BLaER1 (cell line): ENCODE results near the gene MYO1E.

Source experiments
- H3K27ac ChIP-seq: shearing (Covaris generic); formaldehyde crosslinking; 2 replicates; pipeline ENCODE4 v1.8.1; 2022
- H3K27me3 ChIP-seq: shearing (Covaris generic); formaldehyde crosslinking; 2 replicates; pipeline ENCODE4 v1.8.1; 2022
- H3K36me3 ChIP-seq: shearing (Covaris generic); formaldehyde crosslinking; 2 replicates; pipeline ENCODE4 v1.8.1; 2022
- H3K4me1 ChIP-seq: shearing (Covaris generic); formaldehyde crosslinking; 2 replicates; pipeline ENCODE4 v1.8.1; 2022
- H3K4me2 ChIP-seq: shearing (Covaris generic); formaldehyde crosslinking; 2 replicates; pipeline ENCODE4 v1.8.1; 2022
- H3K4me3 ChIP-seq: shearing (Covaris generic); formaldehyde crosslinking; 2 replicates; pipeline ENCODE4 v1.8.1; 2022
- H3K9ac ChIP-seq: shearing (Covaris generic); formaldehyde crosslinking; 2 replicates; pipeline ENCODE4 v1.8.1; 2022
- H3K9me3 ChIP-seq: shearing (Covaris generic); formaldehyde crosslinking; 2 replicates; pipeline ENCODE4 v1.8.1; 2022
- H4K20me1 ChIP-seq: shearing (Covaris generic); formaldehyde crosslinking; 2 replicates; pipeline ENCODE4 v1.8.1; 2022
- Cebpa-rat ChIP-seq: shearing (Covaris generic); IDR thresholded peaks from 2 replicates; pipeline ENCODE4 v1.8.1; 2022

Gene MYO1E

GRCh38 chr15:59307165-59307537 lies 65.5 kb downstream of the MYO1E start:
- no peaks in the 10 kb centered on the region for H3K36me3 ChIP-seq
- no peak overlapping the region for H3K4me3 ChIP-seq
- no peaks in the 10 kb centered on the region for H3K27me3 ChIP-seq
- no peak for TF ChIP-seq Cebpa-rat
- no peak overlapping the region for H3K4me2 ChIP-seq
- no peaks in the 10 kb centered on the region for H3K9me3 ChIP-seq
- no peak overlapping the region for H3K9ac ChIP-seq
- H3K4me1 ChIP-seq: no peaks in the 10 kb centered on the region
- H3K27ac ChIP-seq: no peak overlapping the region
- no peaks in the 10 kb centered on the region for H4K20me1 ChIP-seq

- H3K4me1 ChIP-seq: no peaks in the 10 kb centered on the region
- H3K9me3 ChIP-seq: no peaks in the 10 kb centered on the region
- no peak overlapping the region for H3K4me2 ChIP-seq
- no peaks in the 10 kb centered on the region for H4K20me1 ChIP-seq
- H3K27me3 ChIP-seq: no peaks in the 10 kb centered on the region
- no peaks in the 10 kb centered on the region for H3K36me3 ChIP-seq
- no peak overlapping the region for H3K9ac ChIP-seq
- H3K4me3 ChIP-seq: no peak overlapping the region
- no peak for TF ChIP-seq Cebpa-rat
- no peak overlapping the region for H3K27ac ChIP-seq
Measured at GRCh38 chr15:59306520-59307164, 66.0 kb downstream of the MYO1E start.

DNA sequence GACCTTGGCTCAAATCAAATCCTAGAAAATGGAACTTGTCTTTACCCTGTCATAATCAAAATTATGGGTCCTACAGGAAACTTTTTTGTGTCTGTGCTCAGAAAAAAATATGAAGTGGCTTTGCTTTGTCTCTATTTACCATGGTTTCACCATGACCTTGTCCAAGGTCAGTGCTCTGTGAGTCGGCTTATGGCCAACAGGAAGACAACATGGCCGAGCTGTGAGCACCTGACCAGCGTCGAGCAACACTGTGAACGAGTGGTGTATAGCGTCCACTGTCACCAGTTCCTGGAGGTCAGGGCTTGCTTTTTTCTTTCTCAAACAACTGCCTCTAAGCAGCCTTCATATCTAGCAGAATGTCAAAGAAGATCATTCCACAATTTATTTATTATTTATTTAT lies 67.9 kb downstream of the MYO1E start:
- Histone ChIP-seq H4K20me1 (no peaks in the 10 kb centered on the region), H3K36me3 (no peaks in the 10 kb centered on the region), H3K9me3 (no peaks in the 10 kb centered on the region), H3K4me2 (no peak overlapping the region), H3K4me3 (no peak overlapping the region), H3K27ac (no peak overlapping the region), H3K9ac (no peak overlapping the region), H3K27me3 (no peaks in the 10 kb centered on the region), H3K4me1 (peaks cover 12% of the 10 kb centered on the region)
- TF ChIP-seq Cebpa-rat: no peak

DNA sequence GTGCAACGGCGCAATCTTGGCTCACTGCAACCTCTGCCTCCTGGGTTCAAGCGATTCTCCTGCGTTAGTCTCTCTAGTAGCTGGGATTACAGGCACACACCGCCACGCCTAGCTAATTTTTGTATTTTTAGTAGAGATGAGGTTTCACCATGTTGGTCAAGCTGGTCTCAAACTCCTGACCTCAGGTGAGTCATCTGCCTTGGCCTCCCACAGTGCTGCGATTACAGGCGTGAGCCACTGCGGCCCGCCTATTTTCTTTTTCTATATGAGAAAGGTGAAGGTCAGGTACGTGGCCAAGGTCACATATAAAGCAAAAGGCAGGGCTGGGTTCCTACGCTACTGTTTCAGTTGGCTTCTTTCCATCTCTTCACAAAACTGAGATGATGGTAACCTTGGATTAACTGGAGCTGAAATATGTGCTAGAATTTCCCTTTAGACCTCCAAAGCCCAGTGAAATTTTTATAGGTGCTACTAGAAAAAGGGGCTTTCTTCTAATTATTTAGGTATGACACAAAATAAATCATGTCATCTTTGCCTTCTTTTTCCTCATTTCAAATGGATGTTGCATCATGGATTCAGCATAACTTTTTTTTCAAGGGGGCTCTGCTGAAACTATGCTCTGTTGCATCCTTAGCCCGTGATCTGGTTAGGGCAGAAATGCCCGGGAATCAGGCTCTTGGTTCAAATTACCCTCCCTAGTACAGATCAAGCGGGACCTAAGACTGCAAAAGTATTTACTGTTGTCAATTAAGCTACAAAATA lies 68.5 kb downstream of the MYO1E start:
- H3K27me3 ChIP-seq: no peaks in the 10 kb centered on the region
- no peaks in the 10 kb centered on the region for H3K36me3 ChIP-seq
- no peak overlapping the region for H3K27ac ChIP-seq
- no peak overlapping the region for H3K4me2 ChIP-seq
- H4K20me1 ChIP-seq: no peaks in the 10 kb centered on the region
- no peak overlapping the region for H3K4me3 ChIP-seq
- peaks cover 15% of the 10 kb centered on the region for H3K4me1 ChIP-seq
- no peak for TF ChIP-seq Cebpa-rat
- H3K9me3 ChIP-seq: no peaks in the 10 kb centered on the region
- no peak overlapping the region for H3K9ac ChIP-seq

DNA sequence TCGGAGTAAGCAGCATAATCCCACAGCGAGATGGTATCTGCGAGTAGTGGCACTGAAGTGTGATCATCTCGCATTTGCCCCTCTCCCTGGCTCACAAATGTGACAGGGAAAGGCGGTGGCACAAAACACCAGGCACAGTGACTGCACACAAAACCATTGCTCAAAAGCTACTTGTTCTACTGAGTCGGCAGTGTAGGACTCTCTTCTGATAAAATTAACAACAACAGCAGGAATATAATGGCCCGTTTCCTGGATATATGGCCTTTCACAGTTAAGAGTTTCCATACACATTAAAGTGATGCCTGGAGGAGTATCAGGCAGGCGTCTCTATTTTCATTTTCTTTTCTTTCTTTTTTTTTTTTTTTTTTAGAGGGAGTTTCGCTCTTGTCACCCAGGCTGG lies 69.0 kb downstream of the MYO1E start:
- Histone ChIP-seq H3K9ac (no peak overlapping the region), H3K36me3 (no peaks in the 10 kb centered on the region), H3K4me2 (no peak overlapping the region), H3K4me3 (no peak overlapping the region), H3K4me1 (peaks cover 15% of the 10 kb centered on the region), H3K27me3 (no peaks in the 10 kb centered on the region), H3K9me3 (no peaks in the 10 kb centered on the region), H4K20me1 (no peaks in the 10 kb centered on the region), H3K27ac (no peak overlapping the region)
- TF ChIP-seq Cebpa-rat: no peak

- H3K27ac ChIP-seq: no peak overlapping the region
- no peak overlapping the region for H3K4me3 ChIP-seq
- no peaks in the 10 kb centered on the region for H3K36me3 ChIP-seq
- no peak for TF ChIP-seq Cebpa-rat
- H3K27me3 ChIP-seq: no peaks in the 10 kb centered on the region
- no peaks in the 10 kb centered on the region for H3K9me3 ChIP-seq
- peaks cover 15% of the 10 kb centered on the region for H3K4me1 ChIP-seq
- no peaks in the 10 kb centered on the region for H4K20me1 ChIP-seq
- no peak overlapping the region for H3K4me2 ChIP-seq
- H3K9ac ChIP-seq: no peak overlapping the region
Measured at GRCh38 chr15:59303136-59303535, 69.5 kb downstream of the MYO1E start.

GRCh38 chr15:59301527-59301926 lies 71.1 kb downstream of the MYO1E start:
- H3K9me3 ChIP-seq: no peaks in the 10 kb centered on the region
- no peaks in the 10 kb centered on the region for H4K20me1 ChIP-seq
- no peaks in the 10 kb centered on the region for H3K36me3 ChIP-seq
- peaks cover 15% of the 10 kb centered on the region for H3K4me1 ChIP-seq
- no peak overlapping the region for H3K9ac ChIP-seq
- no peak overlapping the region for H3K4me2 ChIP-seq
- no peak overlapping the region for H3K27ac ChIP-seq
- no peak overlapping the region for H3K4me3 ChIP-seq
- no peaks in the 10 kb centered on the region for H3K27me3 ChIP-seq
- no peak for TF ChIP-seq Cebpa-rat

- Histone ChIP-seq H3K27ac (peak overlapping the region; percentile 46; the same call in 1 of the 2 replicates), H4K20me1 (no peaks in the 10 kb centered on the region), H3K9ac (no peak overlapping the region), H3K27me3 (no peaks in the 10 kb centered on the region), H3K36me3 (no peaks in the 10 kb centered on the region), H3K4me3 (no peak overlapping the region), H3K9me3 (no peaks in the 10 kb centered on the region), H3K4me2 (peak overlapping the region; percentile 72), H3K4me1 (peaks cover 15% of the 10 kb centered on the region)
- no peak for TF ChIP-seq Cebpa-rat
Measured at GRCh38 chr15:59300618-59301139, 72.0 kb downstream of the MYO1E start.

DNA sequence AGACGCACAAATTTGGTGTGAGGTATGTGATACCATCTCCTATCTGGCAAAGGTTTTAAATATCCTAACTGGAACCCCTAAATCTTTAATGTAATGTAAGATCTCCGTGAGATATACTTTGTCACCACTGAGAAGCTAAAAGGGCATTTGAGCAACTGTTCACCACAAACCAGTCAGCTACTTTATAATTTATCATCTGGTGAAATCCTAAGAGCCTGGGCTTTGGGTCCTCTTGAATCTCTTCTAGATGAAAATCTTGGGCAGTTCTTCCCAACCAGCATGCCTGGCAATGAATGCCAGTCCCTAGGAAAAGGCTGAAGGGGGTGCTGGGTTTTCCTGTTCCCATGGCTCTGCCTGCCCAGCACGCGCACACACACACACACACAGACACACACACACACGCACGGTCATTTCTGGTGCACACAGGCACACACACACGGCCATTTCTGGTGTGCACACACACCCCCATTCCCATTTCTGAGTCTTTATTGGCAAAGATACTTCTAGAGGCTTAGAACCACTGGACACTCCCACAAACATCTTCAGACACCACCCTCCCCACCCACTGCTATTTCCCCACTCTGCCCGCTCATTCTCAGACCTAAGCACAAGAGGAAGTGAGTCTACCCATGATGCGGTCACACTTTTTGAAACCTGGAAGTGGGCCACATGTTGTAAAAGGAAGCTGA lies 72.6 kb downstream of the MYO1E start:
- TF ChIP-seq Cebpa-rat: no peak
- Histone ChIP-seq H3K9me3 (no peaks in the 10 kb centered on the region), H4K20me1 (no peaks in the 10 kb centered on the region), H3K4me3 (no peak overlapping the region), H3K4me2 (peak overlapping the region; percentile 72), H3K27ac (peak overlapping the region; percentile 46; the same call in 1 of the 2 replicates), H3K9ac (no peak overlapping the region), H3K4me1 (peaks cover 15% of the 10 kb centered on the region), H3K36me3 (no peaks in the 10 kb centered on the region), H3K27me3 (no peaks in the 10 kb centered on the region)

GRCh38 chr15:59298854-59299250 lies 73.8 kb downstream of the MYO1E start:
- Histone ChIP-seq H3K4me2 (no peak overlapping the region), H3K4me1 (peaks cover 15% of the 10 kb centered on the region)

More at GRCh38 chr15:59298854-59299250, 73.8 kb downstream of the MYO1E start:
- Histone ChIP-seq H4K20me1 (no peaks in the 10 kb centered on the region), H3K4me3 (no peak overlapping the region), H3K9me3 (no peaks in the 10 kb centered on the region), H3K36me3 (no peaks in the 10 kb centered on the region), H3K9ac (no peak overlapping the region), H3K27me3 (no peaks in the 10 kb centered on the region), H3K27ac (no peak overlapping the region)
- TF ChIP-seq Cebpa-rat: no peak
